Neural cell (in vitro differentiated cells): Measurements from ENCODE around the gene A1CF. TPM values are rescaled to one million over a fixed set of nuclear protein-coding genes. Genes with fewer than 3 reads are reported as not detected.
"Not testable (repeated sequence)": the region's sequence is repeated elsewhere in the genome, so short reads cannot be mapped to it uniquely, and the experiment has no call there.

ENCODE experiments used
- H2AFZ ChIP-seq: fragments of 200-600, 300-800 bp; sonication (generic), shearing (Covaris generic); 2 replicates; pipeline ENCODE4 v1.6.0; 2014; ENCODE audit warnings: low read depth, mild to moderate bottlenecking, antibody characterized with exemption, low read length, moderate library complexity
- H3F3A ChIP-seq: fragments of 200-600 bp; shearing (Covaris generic); 2 replicates; pipeline ENCODE4 v1.6.1; 2016; ENCODE audit warnings: mild to moderate bottlenecking, moderate library complexity, mixed read lengths, antibody characterized with exemption, low read length; ENCODE audit not compliant: insufficient read depth, poor library complexity, severe bottlenecking
- H3K27ac ChIP-seq: fragments of 200-600, 300-800 bp; sonication (generic), shearing (Covaris generic); 2 replicates; pipeline ENCODE4 v1.5.1; 2014; ENCODE audit warnings: mild to moderate bottlenecking, low read length, moderate library complexity
- H3K27me3 ChIP-seq: fragments of 300-800, 200-600 bp; sonication (generic), shearing (Covaris generic); 2 replicates; pipeline ENCODE4 v1.6.0; 2014; ENCODE audit warnings: mild to moderate bottlenecking, low read depth, low read length, moderate library complexity; ENCODE audit not compliant: insufficient read depth
- H3K36me3 ChIP-seq: fragments of 300-800, 200-600 bp; sonication (generic), shearing (Covaris generic); 2 replicates; pipeline ENCODE4 v1.5.1; 2014; ENCODE audit warnings: mild to moderate bottlenecking, antibody characterized with exemption, low read length, moderate library complexity; ENCODE audit not compliant: insufficient read depth
- H3K4me2 ChIP-seq: fragments of 300-800, 200-600 bp; sonication (generic), shearing (Covaris generic); 2 replicates; pipeline ENCODE4 v1.6.0; 2014; ENCODE audit warnings: mild to moderate bottlenecking, low read length
- H3K4me3 ChIP-seq: fragments of 300-800, 200-600 bp; sonication (generic), shearing (Covaris generic); 2 replicates; pipeline ENCODE4 v1.5.1; 2014; ENCODE audit warnings: mild to moderate bottlenecking, low read length, moderate library complexity
- H3K79me2 ChIP-seq: fragments of 200-600 bp; shearing (Covaris generic); replicated peaks from 2 replicates; pipeline ENCODE4 v1.6.0; 2014; ENCODE audit warnings: mild to moderate bottlenecking, low read length, moderate library complexity; ENCODE audit not compliant: insufficient read depth
- H3K9ac ChIP-seq: fragments of 300-800, 200-600 bp; sonication (generic), shearing (Covaris generic); 2 replicates; pipeline ENCODE4 v1.6.1; 2016; ENCODE audit warnings: mild to moderate bottlenecking, low read length, mixed read lengths
- H3K9me2 ChIP-seq: fragments of 200-600 bp; shearing (Covaris generic); 2 replicates; pipeline ENCODE4 v1.6.1; 2016; ENCODE audit warnings: mild to moderate bottlenecking, low read length, mixed read lengths; ENCODE audit not compliant: insufficient read depth
- H3K9me3 ChIP-seq: fragments of 200-600, 300-800 bp; sonication (generic), shearing (Covaris generic); 2 replicates; pipeline ENCODE4 v1.6.1; 2016; ENCODE audit warnings: mild to moderate bottlenecking, mixed run types, low read length, moderate library complexity, mixed read lengths
- H4K20me1 ChIP-seq: fragments of 200-600 bp; shearing (Covaris generic); 2 replicates; pipeline ENCODE4 v1.6.1; 2016; ENCODE audit warnings: mild to moderate bottlenecking, mixed run types; ENCODE audit not compliant: insufficient read depth
- EP300 ChIP-seq: fragments of 450-650 bp; conservative IDR thresholded peaks from 2 replicates; pipeline ENCODE4 v1.6.1; 2014; ENCODE audit warnings: antibody characterized with exemption, mild to moderate bottlenecking, moderate library complexity; ENCODE audit not compliant: poor library complexity, severe bottlenecking
- EZH2 ChIP-seq: fragments of 200-600, 300-800 bp; shearing (Covaris generic), sonication (generic); IDR thresholded peaks from 2 replicates; pipeline ENCODE4 v1.6.1; 2014; ENCODE audit warnings: antibody characterized with exemption, low read length, borderline replicate concordance, mild to moderate bottlenecking; ENCODE audit not compliant: insufficient read depth, poor library complexity, severe bottlenecking
- MXI1 ChIP-seq: fragments of 450-650 bp; conservative IDR thresholded peaks from 2 replicates; pipeline ENCODE4 v1.6.1; 2014; ENCODE audit warnings: antibody characterized with exemption, mild to moderate bottlenecking; ENCODE audit not compliant: poor library complexity, severe bottlenecking
- POLR2AphosphoS5 ChIP-seq: IDR thresholded peaks from 2 replicates; pipeline ENCODE4 v1.6.1; 2012
- RAD21 ChIP-seq: fragments of 450-650 bp; conservative IDR thresholded peaks from 2 replicates; pipeline ENCODE4 v1.6.1; 2014; ENCODE audit warnings: antibody characterized with exemption, mild to moderate bottlenecking, moderate library complexity
- SMC3 ChIP-seq: fragments of 450-650 bp; conservative IDR thresholded peaks from 2 replicates; pipeline ENCODE4 v1.6.1; 2014; ENCODE audit warnings: antibody characterized with exemption, mild to moderate bottlenecking, moderate library complexity; ENCODE audit not compliant: poor library complexity
- TAF1 ChIP-seq: IDR thresholded peaks from 2 replicates; pipeline ENCODE4 v1.6.1; 2012; ENCODE audit warnings: low read depth
- polyA plus RNA-seq: library from polyadenylated mRNA; depleted of rRNA; stranded (reverse); fragments of >200 nt; gene quantifications from 2 replicates; pipeline ENCODE4 v1.2.3, GENCODE V29; 2014
- TF ChIP-seq, protein P1 (sequence below): fragments of 450-650 bp; IDR thresholded peaks from 2 replicates; pipeline ENCODE4 v1.5.1; 2014; ENCODE audit warnings: antibody characterized with exemption, mild to moderate bottlenecking, moderate library complexity; ENCODE audit not compliant: poor library complexity, severe bottlenecking
- TF ChIP-seq, protein P2 (sequence below): IDR thresholded peaks from 2 replicates; pipeline ENCODE4 v1.6.1; 2012; ENCODE audit warnings: borderline replicate concordance

Gene A1CF
- polyA plus RNA-seq, 1 donor from 2014 or later: not detected

DNA sequence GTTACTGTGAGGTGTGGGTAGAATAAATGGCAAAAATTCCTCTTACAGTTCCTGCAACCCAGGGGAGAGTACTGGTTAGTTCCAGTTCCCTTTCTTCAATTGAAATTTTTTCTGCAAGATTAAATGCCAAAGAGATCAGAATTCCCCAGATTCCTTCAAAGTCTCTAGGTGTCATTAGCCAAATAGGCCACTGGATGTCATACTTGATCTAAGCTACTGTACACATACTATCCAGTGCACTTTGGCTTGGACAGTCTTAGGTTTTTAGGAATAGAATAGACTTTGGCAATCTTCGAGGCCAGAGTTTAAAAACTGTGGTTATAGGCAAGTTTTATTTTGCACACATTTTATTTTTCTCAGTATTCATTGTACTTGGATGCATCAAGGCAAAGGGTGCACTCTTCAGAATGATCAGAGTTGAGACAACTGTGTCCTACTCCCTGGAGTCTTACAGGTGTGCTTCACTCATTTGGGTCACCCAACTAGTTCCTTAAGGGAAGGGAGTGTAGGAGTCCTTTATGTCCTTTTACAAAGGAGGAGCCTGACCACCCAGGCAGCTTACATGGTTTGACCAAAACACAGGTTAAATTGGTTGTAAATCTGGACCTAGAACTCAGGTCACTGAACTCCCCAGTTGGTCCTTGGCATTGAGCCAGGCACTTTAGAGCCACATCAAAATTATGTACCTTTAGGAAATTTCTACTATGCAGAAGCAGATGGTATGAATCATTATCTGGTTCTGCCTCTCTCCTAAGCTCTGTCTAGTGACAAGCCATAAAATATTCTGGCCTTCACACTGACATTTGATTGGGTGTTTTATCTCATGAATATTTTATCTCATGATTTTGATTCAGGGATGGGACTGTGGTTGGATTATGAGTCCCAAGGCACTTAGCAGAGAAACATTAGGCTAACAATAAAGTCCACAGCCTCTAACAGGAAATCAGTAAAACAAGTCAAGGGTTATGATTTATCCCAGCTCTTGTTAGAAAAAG lies 96.2 kb downstream of the A1CF start:
- Histone ChIP-seq H3K9me2 (no peaks in the 10 kb centered on the region), H3K4me3 (no peak overlapping the region), H2AFZ (no peak overlapping the region), H3K9ac (no peak overlapping the region), H3K36me3 (no peaks in the 10 kb centered on the region), H3K79me2 (no peaks in the 10 kb centered on the region), H3K27ac (no peak overlapping the region), H3K4me2 (no peak overlapping the region), H3K27me3 (no peaks in the 10 kb centered on the region), H4K20me1 (no peaks in the 10 kb centered on the region), H3F3A (no peaks in the 10 kb centered on the region), H3K9me3 (no peaks in the 10 kb centered on the region)
- TF ChIP-seq POLR2AphosphoS5: no peak
- TF ChIP-seq, protein P1, sequence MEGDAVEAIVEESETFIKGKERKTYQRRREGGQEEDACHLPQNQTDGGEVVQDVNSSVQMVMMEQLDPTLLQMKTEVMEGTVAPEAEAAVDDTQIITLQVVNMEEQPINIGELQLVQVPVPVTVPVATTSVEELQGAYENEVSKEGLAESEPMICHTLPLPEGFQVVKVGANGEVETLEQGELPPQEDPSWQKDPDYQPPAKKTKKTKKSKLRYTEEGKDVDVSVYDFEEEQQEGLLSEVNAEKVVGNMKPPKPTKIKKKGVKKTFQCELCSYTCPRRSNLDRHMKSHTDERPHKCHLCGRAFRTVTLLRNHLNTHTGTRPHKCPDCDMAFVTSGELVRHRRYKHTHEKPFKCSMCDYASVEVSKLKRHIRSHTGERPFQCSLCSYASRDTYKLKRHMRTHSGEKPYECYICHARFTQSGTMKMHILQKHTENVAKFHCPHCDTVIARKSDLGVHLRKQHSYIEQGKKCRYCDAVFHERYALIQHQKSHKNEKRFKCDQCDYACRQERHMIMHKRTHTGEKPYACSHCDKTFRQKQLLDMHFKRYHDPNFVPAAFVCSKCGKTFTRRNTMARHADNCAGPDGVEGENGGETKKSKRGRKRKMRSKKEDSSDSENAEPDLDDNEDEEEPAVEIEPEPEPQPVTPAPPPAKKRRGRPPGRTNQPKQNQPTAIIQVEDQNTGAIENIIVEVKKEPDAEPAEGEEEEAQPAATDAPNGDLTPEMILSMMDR: peak; percentile 72
- no peak for TF ChIP-seq EP300
- peak; percentile 81 for TF ChIP-seq RAD21
- TF ChIP-seq SMC3: peak; percentile 76
- TF ChIP-seq, protein P2, sequence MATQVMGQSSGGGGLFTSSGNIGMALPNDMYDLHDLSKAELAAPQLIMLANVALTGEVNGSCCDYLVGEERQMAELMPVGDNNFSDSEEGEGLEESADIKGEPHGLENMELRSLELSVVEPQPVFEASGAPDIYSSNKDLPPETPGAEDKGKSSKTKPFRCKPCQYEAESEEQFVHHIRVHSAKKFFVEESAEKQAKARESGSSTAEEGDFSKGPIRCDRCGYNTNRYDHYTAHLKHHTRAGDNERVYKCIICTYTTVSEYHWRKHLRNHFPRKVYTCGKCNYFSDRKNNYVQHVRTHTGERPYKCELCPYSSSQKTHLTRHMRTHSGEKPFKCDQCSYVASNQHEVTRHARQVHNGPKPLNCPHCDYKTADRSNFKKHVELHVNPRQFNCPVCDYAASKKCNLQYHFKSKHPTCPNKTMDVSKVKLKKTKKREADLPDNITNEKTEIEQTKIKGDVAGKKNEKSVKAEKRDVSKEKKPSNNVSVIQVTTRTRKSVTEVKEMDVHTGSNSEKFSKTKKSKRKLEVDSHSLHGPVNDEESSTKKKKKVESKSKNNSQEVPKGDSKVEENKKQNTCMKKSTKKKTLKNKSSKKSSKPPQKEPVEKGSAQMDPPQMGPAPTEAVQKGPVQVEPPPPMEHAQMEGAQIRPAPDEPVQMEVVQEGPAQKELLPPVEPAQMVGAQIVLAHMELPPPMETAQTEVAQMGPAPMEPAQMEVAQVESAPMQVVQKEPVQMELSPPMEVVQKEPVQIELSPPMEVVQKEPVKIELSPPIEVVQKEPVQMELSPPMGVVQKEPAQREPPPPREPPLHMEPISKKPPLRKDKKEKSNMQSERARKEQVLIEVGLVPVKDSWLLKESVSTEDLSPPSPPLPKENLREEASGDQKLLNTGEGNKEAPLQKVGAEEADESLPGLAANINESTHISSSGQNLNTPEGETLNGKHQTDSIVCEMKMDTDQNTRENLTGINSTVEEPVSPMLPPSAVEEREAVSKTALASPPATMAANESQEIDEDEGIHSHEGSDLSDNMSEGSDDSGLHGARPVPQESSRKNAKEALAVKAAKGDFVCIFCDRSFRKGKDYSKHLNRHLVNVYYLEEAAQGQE: no peak
- TF ChIP-seq TAF1: no peak
- no peak for TF ChIP-seq MXI1
- no peak for TF ChIP-seq EZH2

DNA sequence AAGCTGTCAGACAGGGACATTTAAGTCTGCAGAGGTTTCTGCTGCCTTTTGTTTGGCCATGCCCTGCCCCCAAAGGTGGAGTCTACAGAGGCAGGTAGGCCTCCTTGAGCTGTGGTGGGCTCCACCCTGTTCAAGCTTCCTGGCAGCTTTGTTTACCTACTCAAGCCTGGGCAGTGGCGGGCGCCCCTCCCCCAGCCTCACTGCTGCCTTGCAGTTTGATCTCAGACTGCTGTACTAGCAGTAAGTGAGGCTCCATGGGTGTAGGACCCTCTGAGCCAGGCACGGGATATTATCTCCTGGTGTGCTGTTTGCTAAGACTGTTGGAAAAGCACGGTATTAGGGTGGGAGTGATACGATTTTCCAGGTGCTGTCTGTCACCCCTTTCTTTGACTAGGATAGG lies 97.5 kb downstream of the A1CF start:
- H4K20me1 ChIP-seq, H3F3A ChIP-seq, H3K4me2 ChIP-seq, H3K27me3 ChIP-seq, H3K9me3 ChIP-seq, H3K4me3 ChIP-seq, H3K9me2 ChIP-seq, H3K36me3 ChIP-seq, H2AFZ ChIP-seq, H3K9ac ChIP-seq, H3K27ac ChIP-seq, H3K79me2 ChIP-seq: not testable (repeated sequence)

DNA sequence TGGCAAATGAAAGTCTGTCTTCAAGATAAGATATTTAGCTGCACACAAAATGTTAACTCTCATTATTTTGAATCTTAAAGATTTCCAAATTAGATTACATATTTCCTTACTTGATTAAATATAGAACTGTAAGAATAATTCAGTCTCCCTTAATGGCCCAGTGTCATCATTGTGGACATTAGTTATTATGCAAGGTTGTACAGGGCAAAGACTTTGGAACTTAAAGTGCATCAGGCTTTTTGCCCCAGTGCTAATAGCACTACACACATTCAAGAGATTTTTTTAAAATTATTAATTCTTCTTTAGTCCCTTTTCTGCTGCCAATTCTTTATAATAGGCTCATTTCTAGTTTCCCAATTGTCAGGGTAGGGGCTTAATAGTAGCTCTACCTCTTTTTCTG lies 103.4 kb downstream of the A1CF start:
- not testable (repeated sequence) for H3F3A ChIP-seq, H3K9me3 ChIP-seq, H3K27me3 ChIP-seq, H4K20me1 ChIP-seq, H3K36me3 ChIP-seq, H3K4me3 ChIP-seq, H3K4me2 ChIP-seq, H3K27ac ChIP-seq, H2AFZ ChIP-seq, H3K79me2 ChIP-seq, H3K9ac ChIP-seq, H3K9me2 ChIP-seq

DNA sequence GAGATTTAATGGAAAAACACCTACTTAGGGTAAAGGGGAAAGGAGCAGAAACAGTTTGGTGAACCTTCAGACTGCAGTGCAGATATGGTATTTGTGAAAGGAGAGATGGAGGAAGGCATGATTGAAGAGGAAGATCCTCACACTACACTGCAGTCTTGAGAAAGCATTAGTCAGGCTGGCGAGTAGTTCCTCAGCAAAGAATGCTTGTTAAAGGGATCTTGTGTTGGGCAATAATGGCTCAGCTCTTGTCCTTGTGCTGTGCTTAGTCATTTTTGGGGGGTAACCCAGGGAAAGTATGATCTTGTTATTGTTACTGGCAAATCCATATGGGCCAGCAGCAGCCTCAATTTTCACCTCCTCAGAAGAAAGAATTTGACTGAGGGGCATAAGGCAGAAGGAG lies 105.4 kb downstream of the A1CF start:
- H3K27me3 ChIP-seq, H3K9ac ChIP-seq, H3F3A ChIP-seq, H3K4me2 ChIP-seq, H3K27ac ChIP-seq, H3K79me2 ChIP-seq, H3K4me3 ChIP-seq, H3K36me3 ChIP-seq, H3K9me3 ChIP-seq, H2AFZ ChIP-seq, H4K20me1 ChIP-seq, H3K9me2 ChIP-seq: not testable (repeated sequence)
